ENCODE data around the gene HMGXB4.

GRCh38 chr22:35264986-35265385 lies 7.7 kb downstream of the HMGXB4 start:
- TF ChIP-seq, protein P1, sequence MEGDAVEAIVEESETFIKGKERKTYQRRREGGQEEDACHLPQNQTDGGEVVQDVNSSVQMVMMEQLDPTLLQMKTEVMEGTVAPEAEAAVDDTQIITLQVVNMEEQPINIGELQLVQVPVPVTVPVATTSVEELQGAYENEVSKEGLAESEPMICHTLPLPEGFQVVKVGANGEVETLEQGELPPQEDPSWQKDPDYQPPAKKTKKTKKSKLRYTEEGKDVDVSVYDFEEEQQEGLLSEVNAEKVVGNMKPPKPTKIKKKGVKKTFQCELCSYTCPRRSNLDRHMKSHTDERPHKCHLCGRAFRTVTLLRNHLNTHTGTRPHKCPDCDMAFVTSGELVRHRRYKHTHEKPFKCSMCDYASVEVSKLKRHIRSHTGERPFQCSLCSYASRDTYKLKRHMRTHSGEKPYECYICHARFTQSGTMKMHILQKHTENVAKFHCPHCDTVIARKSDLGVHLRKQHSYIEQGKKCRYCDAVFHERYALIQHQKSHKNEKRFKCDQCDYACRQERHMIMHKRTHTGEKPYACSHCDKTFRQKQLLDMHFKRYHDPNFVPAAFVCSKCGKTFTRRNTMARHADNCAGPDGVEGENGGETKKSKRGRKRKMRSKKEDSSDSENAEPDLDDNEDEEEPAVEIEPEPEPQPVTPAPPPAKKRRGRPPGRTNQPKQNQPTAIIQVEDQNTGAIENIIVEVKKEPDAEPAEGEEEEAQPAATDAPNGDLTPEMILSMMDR (IDR thresholded peaks at IDR 0.05) = no peak
- no peak for TF ChIP-seq TP53 (CRISPR knock-in tag; IDR thresholded peaks at IDR 0.05)
- TF ChIP-seq RFX5 (IDR thresholded peaks at IDR 0.05) = no peak
- TF ChIP-seq SREBF2 (IDR thresholded peaks at IDR 0.05) = no peak
- no peak for TF ChIP-seq EP300 (IDR thresholded peaks at IDR 0.05)
- TF ChIP-seq REST (IDR thresholded peaks at IDR 0.05) = no peak
- TF ChIP-seq POLR2A (IDR thresholded peaks at IDR 0.05; ENCODE audit: low read length) = no peak
- no peak for TF ChIP-seq JUN (IDR thresholded peaks at IDR 0.05)
- no peak for TF ChIP-seq JUNB (IDR thresholded peaks at IDR 0.05)
- no peak for TF ChIP-seq MAZ (IDR thresholded peaks at IDR 0.05; ENCODE audit: borderline replicate concordance, low read depth, low read length)
- no peak for TF ChIP-seq MAFK (IDR thresholded peaks at IDR 0.05; ENCODE audit: partially characterized antibody)
- TF ChIP-seq KDM1A (IDR thresholded peaks at IDR 0.05; ENCODE audit: low read depth) = no peak
- TF ChIP-seq, protein P2, sequence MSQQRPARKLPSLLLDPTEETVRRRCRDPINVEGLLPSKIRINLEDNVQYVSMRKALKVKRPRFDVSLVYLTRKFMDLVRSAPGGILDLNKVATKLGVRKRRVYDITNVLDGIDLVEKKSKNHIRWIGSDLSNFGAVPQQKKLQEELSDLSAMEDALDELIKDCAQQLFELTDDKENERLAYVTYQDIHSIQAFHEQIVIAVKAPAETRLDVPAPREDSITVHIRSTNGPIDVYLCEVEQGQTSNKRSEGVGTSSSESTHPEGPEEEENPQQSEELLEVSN (IDR thresholded peaks at IDR 0.05; ENCODE audit: borderline replicate concordance, low read depth) = no peak
- no peak for TF ChIP-seq SMC3 (IDR thresholded peaks at IDR 0.05)

Data from A549 (cell line).